Activated naive CD8-positive, alpha-beta T cell treated with anti-CD3 and anti-CD28 coated beads, Interleukin-2, amount 10 ng/mL, durations not matched to agents 7 days and 5 days (primary cell): ENCODE results near the gene HEXIM1. TPM values are rescaled to one million over a fixed set of nuclear protein-coding genes. Genes with fewer than 3 reads are reported as not detected.
A peak's percentile ranks its signal among the peaks of the same experiment; 100 is the strongest.

Experiments used
- ATAC-seq: fragments of 150-1000 bp; cut with Tn5 transposase; one replicate; pipeline ENCODE4 v1.10.0; 2021; ENCODE audit warnings: low read depth, moderate library complexity
- POLR2A ChIA-PET: fragments of 350-600 bp; sonication (Branson Sonifier 250); formaldehyde crosslinking; loops from one replicate; lab custom pipeline; 2021; ENCODE audit warnings: antibody characterized with exemption; lab: Charles Lee
- DNase-seq: peaks from one replicate; pipeline ENCODE4 v3.0.0; 2021
- H3K27ac Mint-ChIP-seq: one replicate; pipeline ENCODE4 v1.8.0; 2022; ENCODE audit warnings: mild to moderate bottlenecking, mixed read lengths
- H3K27me3 Mint-ChIP-seq: one replicate; pipeline ENCODE4 v1.8.0; 2022; ENCODE audit warnings: mild to moderate bottlenecking, moderate library complexity, mixed read lengths
- H3K36me3 Mint-ChIP-seq: one replicate; pipeline ENCODE4 v1.8.0; 2021; ENCODE audit warnings: mild to moderate bottlenecking, mixed read lengths
- H3K4me1 Mint-ChIP-seq: one replicate; pipeline ENCODE4 v1.8.0; 2021; ENCODE audit warnings: mixed read lengths
- H3K4me3 Mint-ChIP-seq: one replicate; pipeline ENCODE4 v1.8.0; 2022; ENCODE audit warnings: mild to moderate bottlenecking, moderate library complexity, mixed read lengths
- H3K9me3 Mint-ChIP-seq: one replicate; pipeline ENCODE4 v1.8.0; 2021; ENCODE audit warnings: mixed read lengths
- total RNA-seq, 2 experiments: library from RNA; stranded (reverse); gene quantifications; one replicate each; pipeline ENCODE4 v1.2.3, GENCODE V29; 2021

The HEXIM1 gene
- total RNA-seq, 2 experiments from 2014 or later: 33.6 to 33.7 TPM

- Mint-ChIP-seq H3K4me1 (peaks cover 2% of the 10 kb centered on the region), H3K27me3 (peaks cover 13% of the 10 kb centered on the region), H3K4me3 (no peak overlapping the region), H3K36me3 (no peaks in the 10 kb centered on the region), H3K9me3 (no peaks in the 10 kb centered on the region), H3K27ac (no peak overlapping the region)
- DNase-seq: no peak
- POLR2A ChIA-PET: interaction anchor here (1.0 kb wide), 1 partner anchor 43 kb away, joined by 3 read pairs; no protein-coding TSS in a partner anchor
- ATAC-seq: no peak
These were observed 18.8 kb upstream of the HEXIM1 start for GRCh38 chr17:45129426-45129939.

GRCh38 chr17:45129940-45130680, 18.2 kb upstream of the HEXIM1 start:
- Mint-ChIP-seq H3K27ac (no peak overlapping the region), H3K9me3 (no peaks in the 10 kb centered on the region), H3K27me3 (peaks cover 13% of the 10 kb centered on the region), H3K4me3 (no peak overlapping the region), H3K4me1 (peaks cover 4% of the 10 kb centered on the region), H3K36me3 (no peaks in the 10 kb centered on the region)
- ATAC-seq (no peak), DNase-seq (no peak)
- POLR2A ChIA-PET: no interaction called here

- H3K4me1 Mint-ChIP-seq: peaks cover 4% of the 10 kb centered on the region
- no peak for DNase-seq
- H3K27me3 Mint-ChIP-seq: peaks cover 13% of the 10 kb centered on the region
- POLR2A ChIA-PET: interaction anchor here (0.6 kb wide), 1 partner anchor 56 kb away, joined by 6 read pairs; no protein-coding TSS in a partner anchor
- no peaks in the 10 kb centered on the region for H3K36me3 Mint-ChIP-seq
- no peaks in the 10 kb centered on the region for H3K9me3 Mint-ChIP-seq
- ATAC-seq: no peak
- H3K27ac Mint-ChIP-seq: no peak overlapping the region
- peak overlapping the region; percentile 64 for H3K4me3 Mint-ChIP-seq
These were observed 17.3 kb upstream of the HEXIM1 start for GRCh38 chr17:45130681-45131615.

- ATAC-seq: no peak
- H3K4me3 Mint-ChIP-seq: peak overlapping the region; percentile 64
- H3K9me3 Mint-ChIP-seq: no peaks in the 10 kb centered on the region
These were observed 16.5 kb upstream of the HEXIM1 start for GRCh38 chr17:45131616-45132319.

GRCh38 chr17:45132320-45132571, 16.0 kb upstream of the HEXIM1 start, which contains the start of gene PLCD3:
TSS of gene PLCD3 (minus strand) at chr17:45132515. CDS start at chr17:45132410, 105 bp downstream.
- peaks cover 8% of the 10 kb centered on the region for H3K4me1 Mint-ChIP-seq
- no peak for DNase-seq

More at GRCh38 chr17:45131616-45132319, 16.5 kb upstream of the HEXIM1 start:
- H3K27ac Mint-ChIP-seq: peak overlapping the region; percentile 38
- peak; percentile 77 for DNase-seq
- peaks cover 8% of the 10 kb centered on the region for H3K4me1 Mint-ChIP-seq
- POLR2A ChIA-PET: no interaction called here
- H3K36me3 Mint-ChIP-seq: no peaks in the 10 kb centered on the region
- H3K27me3 Mint-ChIP-seq: peaks cover 13% of the 10 kb centered on the region

GRCh38 chr17:45132572-45133463, 15.5 kb upstream of the HEXIM1 start:
- peaks cover 13% of the 10 kb centered on the region for H3K27me3 Mint-ChIP-seq
- H3K4me1 Mint-ChIP-seq: peaks cover 8% of the 10 kb centered on the region
- H3K9me3 Mint-ChIP-seq: no peaks in the 10 kb centered on the region
- DNase-seq (peak; percentile 82), ATAC-seq (peak; percentile 24)
- no peaks in the 10 kb centered on the region for H3K36me3 Mint-ChIP-seq
- POLR2A ChIA-PET: interaction anchor here (1.0 to 1.6 kb wide), 2 partner anchors 16 to 19 kb away, joined by 3 to 4 read pairs; partner anchors contain the start of gene HEXIM1
- H3K27ac Mint-ChIP-seq: peak overlapping the region; percentile 77
- peak overlapping the region; percentile 81 for H3K4me3 Mint-ChIP-seq

More at GRCh38 chr17:45132320-45132571, 16.0 kb upstream of the HEXIM1 start, which contains the start of gene PLCD3:
- ATAC-seq: peak; percentile 24
- Mint-ChIP-seq H3K4me3 (peak within 1 kb of the TSS; percentile 81), H3K27me3 (peaks cover 13% of the 10 kb centered on the region), H3K36me3 (no peaks in the 10 kb centered on the region), H3K9me3 (no peaks in the 10 kb centered on the region), H3K27ac (peak within 1 kb of the TSS; percentile 77)
- POLR2A ChIA-PET: interaction anchor here (1.0 to 1.6 kb wide), 2 partner anchors 16 to 19 kb away, joined by 3 to 4 read pairs; partner anchors contain the start of gene HEXIM1

- H3K27ac Mint-ChIP-seq: peak within 1 kb of the TSS; percentile 80
- H3K27me3 Mint-ChIP-seq: peaks cover 11% of the 10 kb centered on the region
- POLR2A ChIA-PET: interaction anchor here (0.8 to 3.6 kb wide), 11 partner anchors 10 to 186 kb away, joined by 3 to 70 read pairs (median 7); partner anchors contain the start of genes HEXIM1 and HEXIM2
- ATAC-seq: peak; percentile 91
- H3K9me3 Mint-ChIP-seq: no peaks in the 10 kb centered on the region
- H3K4me1 Mint-ChIP-seq: peaks cover 8% of the 10 kb centered on the region
- H3K4me3 Mint-ChIP-seq: peak within 1 kb of the TSS; percentile 94
- peak; percentile 99 for DNase-seq
- no peaks in the 10 kb centered on the region for H3K36me3 Mint-ChIP-seq
These were observed 12.9 kb upstream of the HEXIM1 start, which contains the start of gene ACBD4 for GRCh38 chr17:45135192-45135977. TSS of gene ACBD4 (plus strand) at chr17:45135687. CDS start at chr17:45136145, 458 bp downstream.

GRCh38 chr17:45135978-45136791, 12.1 kb upstream of the HEXIM1 start:
- POLR2A ChIA-PET: interaction anchor here (0.8 to 3.6 kb wide), 11 partner anchors 9 to 187 kb away, joined by 3 to 70 read pairs (median 7); partner anchors contain the start of genes HEXIM1 and HEXIM2
- H3K27ac Mint-ChIP-seq: peak overlapping the region; percentile 80
- ATAC-seq (no peak), DNase-seq (no peak)
- H3K4me3 Mint-ChIP-seq: peak overlapping the region; percentile 94
- H3K4me1 Mint-ChIP-seq: peaks cover 10% of the 10 kb centered on the region
- no peaks in the 10 kb centered on the region for H3K9me3 Mint-ChIP-seq
- H3K27me3 Mint-ChIP-seq: peaks cover 3% of the 10 kb centered on the region
- H3K36me3 Mint-ChIP-seq: peaks cover 2% of the 10 kb centered on the region

GRCh38 chr17:45136846-45137560, 11.3 kb upstream of the HEXIM1 start:
- H3K9me3 Mint-ChIP-seq: no peaks in the 10 kb centered on the region
- H3K4me1 Mint-ChIP-seq: peaks cover 12% of the 10 kb centered on the region
- no peaks in the 10 kb centered on the region for H3K27me3 Mint-ChIP-seq
- POLR2A ChIA-PET: interaction anchor here (1.0 to 3.6 kb wide), 3 partner anchors 9 to 24 kb away, joined by 4 to 70 read pairs (median 12); partner anchors contain the start of gene HEXIM1
- no peak overlapping the region for H3K27ac Mint-ChIP-seq
- H3K36me3 Mint-ChIP-seq: peaks cover 2% of the 10 kb centered on the region
- no peak for DNase-seq
- no peak for ATAC-seq
- H3K4me3 Mint-ChIP-seq: peak overlapping the region; percentile 94
